GM18526 (cell line): ENCODE results near the gene HOXA5.

Source experiments
- POLR2A ChIP-seq: IDR thresholded peaks from 3 replicates; pipeline ENCODE4 v1.6.1; 2011; ENCODE audit not compliant: insufficient read length; ENCODE audit errors: extremely low read depth

Gene HOXA5

DNA sequence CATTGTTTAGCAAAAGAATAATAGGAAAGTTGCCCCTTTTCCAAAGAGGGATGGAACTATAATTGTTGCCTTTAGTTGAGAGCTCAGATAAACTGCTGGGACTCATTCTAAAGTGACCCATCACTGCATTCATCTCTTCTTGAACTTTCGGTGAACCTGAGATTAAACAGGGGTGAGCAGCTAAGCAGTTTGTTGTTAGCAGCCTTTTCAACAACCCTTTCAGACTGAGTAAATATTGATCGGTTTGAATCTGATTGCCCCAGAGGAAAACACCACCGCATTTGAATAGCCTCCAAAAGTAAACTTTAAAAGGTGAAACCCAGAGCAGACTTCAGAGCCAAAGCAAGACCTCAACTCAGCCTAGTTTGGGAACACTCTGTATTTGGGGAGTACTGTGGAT is 52.4 kb downstream of the HOXA5 start:
- no peak for TF ChIP-seq POLR2A
